ENCODE data around the gene NEK1.

GRCh38 chr4:169416997-169417396, 195.4 kb downstream of the NEK1 start:
- TF ChIP-seq, protein P1, sequence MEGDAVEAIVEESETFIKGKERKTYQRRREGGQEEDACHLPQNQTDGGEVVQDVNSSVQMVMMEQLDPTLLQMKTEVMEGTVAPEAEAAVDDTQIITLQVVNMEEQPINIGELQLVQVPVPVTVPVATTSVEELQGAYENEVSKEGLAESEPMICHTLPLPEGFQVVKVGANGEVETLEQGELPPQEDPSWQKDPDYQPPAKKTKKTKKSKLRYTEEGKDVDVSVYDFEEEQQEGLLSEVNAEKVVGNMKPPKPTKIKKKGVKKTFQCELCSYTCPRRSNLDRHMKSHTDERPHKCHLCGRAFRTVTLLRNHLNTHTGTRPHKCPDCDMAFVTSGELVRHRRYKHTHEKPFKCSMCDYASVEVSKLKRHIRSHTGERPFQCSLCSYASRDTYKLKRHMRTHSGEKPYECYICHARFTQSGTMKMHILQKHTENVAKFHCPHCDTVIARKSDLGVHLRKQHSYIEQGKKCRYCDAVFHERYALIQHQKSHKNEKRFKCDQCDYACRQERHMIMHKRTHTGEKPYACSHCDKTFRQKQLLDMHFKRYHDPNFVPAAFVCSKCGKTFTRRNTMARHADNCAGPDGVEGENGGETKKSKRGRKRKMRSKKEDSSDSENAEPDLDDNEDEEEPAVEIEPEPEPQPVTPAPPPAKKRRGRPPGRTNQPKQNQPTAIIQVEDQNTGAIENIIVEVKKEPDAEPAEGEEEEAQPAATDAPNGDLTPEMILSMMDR (IDR thresholded peaks at IDR 0.05), result no peak
- no peak for TF ChIP-seq POLR2A (IDR thresholded peaks at IDR 0.05)

Measured in uterus (tissue), 2 donors.